ENCODE data around the gene ANKH. TPM values are rescaled to one million over a fixed set of nuclear protein-coding genes. Genes with fewer than 3 reads are reported as not detected.

The ANKH gene
- polyA plus RNA-seq, 3 donors, result 2.4 to 6.3 (median 3.1) TPM

GRCh38 chr5:14729448-14730385, 141.9 kb downstream of the ANKH start:
- DNase-seq, result no peak
- H3K9me3 ChIP-seq (replicated peaks in 1 of 2; ENCODE audit: control insufficient read depth in 1 of 2, insufficient read depth in 1 of 2, low read length in 2 of 2), result no peaks in the 10 kb centered on the region
- H3K9ac ChIP-seq (ENCODE audit: insufficient read depth, low read length, poor library complexity, severe bottlenecking), result no peak overlapping the region
- WGBS (ENCODE audit: insufficient coverage), result 97% methylated on average over 9 of the region's 18 CpGs
- TF ChIP-seq, protein P1, sequence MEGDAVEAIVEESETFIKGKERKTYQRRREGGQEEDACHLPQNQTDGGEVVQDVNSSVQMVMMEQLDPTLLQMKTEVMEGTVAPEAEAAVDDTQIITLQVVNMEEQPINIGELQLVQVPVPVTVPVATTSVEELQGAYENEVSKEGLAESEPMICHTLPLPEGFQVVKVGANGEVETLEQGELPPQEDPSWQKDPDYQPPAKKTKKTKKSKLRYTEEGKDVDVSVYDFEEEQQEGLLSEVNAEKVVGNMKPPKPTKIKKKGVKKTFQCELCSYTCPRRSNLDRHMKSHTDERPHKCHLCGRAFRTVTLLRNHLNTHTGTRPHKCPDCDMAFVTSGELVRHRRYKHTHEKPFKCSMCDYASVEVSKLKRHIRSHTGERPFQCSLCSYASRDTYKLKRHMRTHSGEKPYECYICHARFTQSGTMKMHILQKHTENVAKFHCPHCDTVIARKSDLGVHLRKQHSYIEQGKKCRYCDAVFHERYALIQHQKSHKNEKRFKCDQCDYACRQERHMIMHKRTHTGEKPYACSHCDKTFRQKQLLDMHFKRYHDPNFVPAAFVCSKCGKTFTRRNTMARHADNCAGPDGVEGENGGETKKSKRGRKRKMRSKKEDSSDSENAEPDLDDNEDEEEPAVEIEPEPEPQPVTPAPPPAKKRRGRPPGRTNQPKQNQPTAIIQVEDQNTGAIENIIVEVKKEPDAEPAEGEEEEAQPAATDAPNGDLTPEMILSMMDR (IDR thresholded peaks at IDR 0.05), result no peak
- Mint-ChIP-seq H3K27me3 (ENCODE audit: low read depth in 3 of 3) (peaks cover 0 to 2% (median 2%) of the 10 kb centered on the region in 3 donors), H3K9me3 (no peaks in the 10 kb centered on the region), H3K4me1 (peaks cover 7% of the 10 kb centered on the region), H3K27ac (peak overlapping the region in 1 of 7 donors; percentile 54), H3K36me3 (peaks cover 2 to 13% of the 10 kb centered on the region in 2 donors), H3K4me3 (no peak overlapping the region)
- no peak overlapping the region for H3K27ac ChIP-seq (ENCODE audit: low read depth in 1 of 2, low read length in 2 of 2)
- H2AFZ ChIP-seq (ENCODE audit: insufficient read depth, low read depth, low read length, poor library complexity, severe bottlenecking), result no peak overlapping the region
- H3K27me3 ChIP-seq (ENCODE audit: control insufficient read depth in 2 of 2, insufficient read depth in 2 of 2, low read length in 2 of 2), result no peaks in the 10 kb centered on the region
- H3K36me3 ChIP-seq (replicated peaks in 1 of 2; ENCODE audit: control insufficient read depth in 1 of 2, insufficient read depth in 2 of 2, low read length in 2 of 2), result no peaks in the 10 kb centered on the region
- H3K79me2 ChIP-seq (ENCODE audit: insufficient read depth, low read length), result no peaks in the 10 kb centered on the region
- intact Hi-C loops (cut with micrococcal nuclease), result loop anchor here in 1 of 2 donors (5.0 to 10.0 kb wide), 2 partner anchors 145 to 273 kb away; partner anchors contain the start of gene ANKH
- H3K4me3 ChIP-seq (replicated peaks in 1 of 3; ENCODE audit: low read depth in 2 of 3, low read length in 3 of 3), result no peak overlapping the region
- no peaks in the 10 kb centered on the region for H4K20me1 ChIP-seq (ENCODE audit: insufficient read depth, low read length)
- no peak overlapping the region for H3K4me2 ChIP-seq (replicated peaks; ENCODE audit: extremely low read depth, low read length, poor library complexity, severe bottlenecking)
- H3K4me1 ChIP-seq (ENCODE audit: control insufficient read depth in 1 of 2, insufficient read depth in 2 of 2, low read length in 2 of 2), result peaks cover 7% of the 10 kb centered on the region in 2 donors

GRCh38 chr5:14728459-14728938, 143.1 kb downstream of the ANKH start:
- no peak for DNase-seq
- no peaks in the 10 kb centered on the region for H3K36me3 ChIP-seq (replicated peaks in 1 of 2; ENCODE audit: control insufficient read depth in 1 of 2, insufficient read depth in 2 of 2, low read length in 2 of 2)
- H3K9me3 ChIP-seq (replicated peaks in 1 of 2; ENCODE audit: control insufficient read depth in 1 of 2, insufficient read depth in 1 of 2, low read length in 2 of 2), result no peaks in the 10 kb centered on the region
- peaks cover 19% of the 10 kb centered on the region for H3K4me1 Mint-ChIP-seq
- H3K27ac Mint-ChIP-seq, result no peak overlapping the region
- H2AFZ ChIP-seq (ENCODE audit: insufficient read depth, low read depth, low read length, poor library complexity, severe bottlenecking), result no peak overlapping the region
- peaks cover 0 to 6% of the 10 kb centered on the region in 2 donors for H3K36me3 Mint-ChIP-seq
- peaks cover 18 to 20% of the 10 kb centered on the region in 2 donors for H3K4me1 ChIP-seq (ENCODE audit: control insufficient read depth in 1 of 2, insufficient read depth in 2 of 2, low read length in 2 of 2)
- no peak overlapping the region for H3K4me3 Mint-ChIP-seq
- H3K79me2 ChIP-seq (ENCODE audit: insufficient read depth, low read length), result no peaks in the 10 kb centered on the region
- H4K20me1 ChIP-seq (ENCODE audit: insufficient read depth, low read length), result no peaks in the 10 kb centered on the region
- H3K4me3 ChIP-seq (replicated peaks in 1 of 3; ENCODE audit: low read depth in 2 of 3, low read length in 3 of 3), result no peak overlapping the region
- WGBS (ENCODE audit: insufficient coverage), result 96% methylated on average over 12 of the region's 15 CpGs
- TF ChIP-seq, protein P1 (IDR thresholded peaks at IDR 0.05), result no peak
- no peak overlapping the region for H3K4me2 ChIP-seq (replicated peaks; ENCODE audit: extremely low read depth, low read length, poor library complexity, severe bottlenecking)
- H3K9ac ChIP-seq (ENCODE audit: insufficient read depth, low read length, poor library complexity, severe bottlenecking), result no peak overlapping the region
- no peaks in the 10 kb centered on the region for H3K27me3 ChIP-seq (ENCODE audit: control insufficient read depth in 2 of 2, insufficient read depth in 2 of 2, low read length in 2 of 2)
- intact Hi-C loops (cut with micrococcal nuclease), result loop anchor here in 1 of 2 donors (5.0 to 10.0 kb wide), 2 partner anchors 146 to 274 kb away; partner anchors contain the start of gene ANKH
- no peak overlapping the region for H3K27ac ChIP-seq (ENCODE audit: low read depth in 1 of 2, low read length in 2 of 2)
- H3K27me3 Mint-ChIP-seq (ENCODE audit: low read depth in 3 of 3), result peaks cover 0 to 2% (median 2%) of the 10 kb centered on the region in 3 donors
- H3K9me3 Mint-ChIP-seq, result peaks cover 0 to 3% (median 0%) of the 10 kb centered on the region in 7 donors
